ENCODE results near the gene NLGN2.

NLGN2 gene

GRCh38 chr17:7462474-7463371, 55.1 kb downstream of the NLGN2 start:
- Histone ChIP-seq H3K4me1 (ENCODE audit: insufficient read depth, low read length) (peaks cover 4% of the 10 kb centered on the region; the same call in 1 of the 2 replicates), H3K4me3 (ENCODE audit: low read length) (no peak overlapping the region), H3K36me3 (ENCODE audit: insufficient read depth, low read depth, low read length) (peaks cover 9% of the 10 kb centered on the region), H3K9me3 (ENCODE audit: insufficient read depth, low read depth, low read length) (no peaks in the 10 kb centered on the region), H3K27ac (ENCODE audit: low read length) (no peak overlapping the region), H3K9ac (ENCODE audit: low read depth, low read length) (no peak overlapping the region), H3K27me3 (ENCODE audit: insufficient read depth, low read length) (no peaks in the 10 kb centered on the region)

- H3K4me1 ChIP-seq (ENCODE audit: insufficient read depth, low read length): peaks cover 4% of the 10 kb centered on the region; the same call in 1 of the 2 replicates
- no peak overlapping the region for H3K4me3 ChIP-seq (ENCODE audit: low read length)
- no peaks in the 10 kb centered on the region for H3K27me3 ChIP-seq (ENCODE audit: insufficient read depth, low read length)
- H3K9ac ChIP-seq (ENCODE audit: low read depth, low read length): no peak overlapping the region
- no peak overlapping the region for H3K27ac ChIP-seq (ENCODE audit: low read length)
- H3K9me3 ChIP-seq (ENCODE audit: insufficient read depth, low read depth, low read length): no peaks in the 10 kb centered on the region
- peaks cover 9% of the 10 kb centered on the region for H3K36me3 ChIP-seq (ENCODE audit: insufficient read depth, low read depth, low read length)
These were observed 55.8 kb downstream of the NLGN2 start for GRCh38 chr17:7463372-7463846.

GRCh38 chr17:7464081-7464480, 56.4 kb downstream of the NLGN2 start:
- H3K36me3 ChIP-seq (ENCODE audit: insufficient read depth, low read depth, low read length): peaks cover 9% of the 10 kb centered on the region
- peaks cover 4% of the 10 kb centered on the region; the same call in 1 of the 2 replicates for H3K4me1 ChIP-seq (ENCODE audit: insufficient read depth, low read length)
- no peak overlapping the region for H3K4me3 ChIP-seq (ENCODE audit: low read length)
- H3K9me3 ChIP-seq (ENCODE audit: insufficient read depth, low read depth, low read length): no peaks in the 10 kb centered on the region
- no peaks in the 10 kb centered on the region for H3K27me3 ChIP-seq (ENCODE audit: insufficient read depth, low read length)
- H3K27ac ChIP-seq (ENCODE audit: low read length): no peak overlapping the region
- no peak overlapping the region for H3K9ac ChIP-seq (ENCODE audit: low read depth, low read length)

GRCh38 chr17:7465597-7466275, 58.1 kb downstream of the NLGN2 start:
- Histone ChIP-seq H3K36me3 (ENCODE audit: insufficient read depth, low read depth, low read length) (peaks cover 9% of the 10 kb centered on the region), H3K9ac (ENCODE audit: low read depth, low read length) (no peak overlapping the region), H3K27me3 (ENCODE audit: insufficient read depth, low read length) (no peaks in the 10 kb centered on the region)

GRCh38 chr17:7466318-7466638, 58.6 kb downstream of the NLGN2 start:
- Histone ChIP-seq H3K27me3 (ENCODE audit: insufficient read depth, low read length) (no peaks in the 10 kb centered on the region), H3K27ac (ENCODE audit: low read length) (no peak overlapping the region), H3K36me3 (ENCODE audit: insufficient read depth, low read depth, low read length) (peaks cover 9% of the 10 kb centered on the region), H3K9me3 (ENCODE audit: insufficient read depth, low read depth, low read length) (no peaks in the 10 kb centered on the region), H3K4me1 (ENCODE audit: insufficient read depth, low read length) (peaks cover under 1% of the 10 kb centered on the region; the same call in 1 of the 2 replicates), H3K9ac (ENCODE audit: low read depth, low read length) (no peak overlapping the region), H3K4me3 (ENCODE audit: low read length) (no peak overlapping the region)

More at GRCh38 chr17:7465597-7466275, 58.1 kb downstream of the NLGN2 start:
- H3K27ac ChIP-seq (ENCODE audit: low read length): no peak overlapping the region
- no peak overlapping the region for H3K4me3 ChIP-seq (ENCODE audit: low read length)
- H3K4me1 ChIP-seq (ENCODE audit: insufficient read depth, low read length): peaks cover 4% of the 10 kb centered on the region; the same call in 1 of the 2 replicates
- H3K9me3 ChIP-seq (ENCODE audit: insufficient read depth, low read depth, low read length): no peaks in the 10 kb centered on the region

- Histone ChIP-seq H3K9ac (ENCODE audit: low read depth, low read length) (no peak overlapping the region), H3K27me3 (ENCODE audit: insufficient read depth, low read length) (no peaks in the 10 kb centered on the region), H3K36me3 (ENCODE audit: insufficient read depth, low read depth, low read length) (peaks cover 9% of the 10 kb centered on the region), H3K4me3 (ENCODE audit: low read length) (no peak overlapping the region), H3K27ac (ENCODE audit: low read length) (no peak overlapping the region), H3K9me3 (ENCODE audit: insufficient read depth, low read depth, low read length) (no peaks in the 10 kb centered on the region), H3K4me1 (ENCODE audit: insufficient read depth, low read length) (no peaks in the 10 kb centered on the region)
These were observed 59.1 kb downstream of the NLGN2 start for GRCh38 chr17:7466639-7467341.

- Histone ChIP-seq H3K9ac (ENCODE audit: low read depth, low read length) (no peak overlapping the region), H3K36me3 (ENCODE audit: insufficient read depth, low read depth, low read length) (peaks cover 9% of the 10 kb centered on the region), H3K4me3 (ENCODE audit: low read length) (no peak overlapping the region)
These were observed 59.9 kb downstream of the NLGN2 start for GRCh38 chr17:7467498-7467897.

GRCh38 chr17:7468290-7468689, 60.6 kb downstream of the NLGN2 start:
- H3K27ac ChIP-seq (ENCODE audit: low read length): no peak overlapping the region
- no peak overlapping the region for H3K9ac ChIP-seq (ENCODE audit: low read depth, low read length)
- no peak overlapping the region for H3K4me3 ChIP-seq (ENCODE audit: low read length)
- H3K4me1 ChIP-seq (ENCODE audit: insufficient read depth, low read length): no peaks in the 10 kb centered on the region
- no peaks in the 10 kb centered on the region for H3K9me3 ChIP-seq (ENCODE audit: insufficient read depth, low read depth, low read length)
- H3K36me3 ChIP-seq (ENCODE audit: insufficient read depth, low read depth, low read length): peaks cover 9% of the 10 kb centered on the region
- no peaks in the 10 kb centered on the region for H3K27me3 ChIP-seq (ENCODE audit: insufficient read depth, low read length)

More at GRCh38 chr17:7467498-7467897, 59.9 kb downstream of the NLGN2 start:
- Histone ChIP-seq H3K27ac (ENCODE audit: low read length) (no peak overlapping the region), H3K4me1 (ENCODE audit: insufficient read depth, low read length) (no peaks in the 10 kb centered on the region), H3K27me3 (ENCODE audit: insufficient read depth, low read length) (no peaks in the 10 kb centered on the region), H3K9me3 (ENCODE audit: insufficient read depth, low read depth, low read length) (no peaks in the 10 kb centered on the region)

GRCh38 chr17:7468804-7469389, 61.3 kb downstream of the NLGN2 start:
- H3K27me3 ChIP-seq (ENCODE audit: insufficient read depth, low read length): no peaks in the 10 kb centered on the region
- H3K9me3 ChIP-seq (ENCODE audit: insufficient read depth, low read depth, low read length): no peaks in the 10 kb centered on the region
- H3K4me1 ChIP-seq (ENCODE audit: insufficient read depth, low read length): no peaks in the 10 kb centered on the region
- H3K4me3 ChIP-seq (ENCODE audit: low read length): no peak overlapping the region
- no peak overlapping the region for H3K9ac ChIP-seq (ENCODE audit: low read depth, low read length)
- no peak overlapping the region for H3K27ac ChIP-seq (ENCODE audit: low read length)
- H3K36me3 ChIP-seq (ENCODE audit: insufficient read depth, low read depth, low read length): peaks cover 7% of the 10 kb centered on the region
